IPS-18a (cell line): ENCODE measurements around the gene ST3GAL2.

Source experiments
- H3K27ac ChIP-seq: one replicate; pipeline ENCODE4 v1.5.1; 2013; ENCODE audit warnings: low read length
- H3K27me3 ChIP-seq: one replicate; pipeline ENCODE4 v1.6.1; 2013; ENCODE audit warnings: mild to moderate bottlenecking, low read length; ENCODE audit not compliant: control insufficient read depth, insufficient read depth
- H3K36me3 ChIP-seq: one replicate; pipeline ENCODE4 v1.6.1; 2013; ENCODE audit warnings: low read depth, low read length; ENCODE audit not compliant: control insufficient read depth
- H3K4me1 ChIP-seq: one replicate; pipeline ENCODE4 v1.6.1; 2013; ENCODE audit warnings: low read depth, low read length; ENCODE audit not compliant: control insufficient read depth
- H3K4me3 ChIP-seq: one replicate; pipeline ENCODE4 v1.5.1; 2013; ENCODE audit warnings: low read length
- H3K9ac ChIP-seq: one replicate; pipeline ENCODE4 v1.6.1; 2013; ENCODE audit warnings: mild to moderate bottlenecking, low read length, moderate library complexity
- H3K9me3 ChIP-seq: one replicate; pipeline ENCODE4 v1.6.1; 2013; ENCODE audit warnings: low read depth, low read length; ENCODE audit not compliant: control insufficient read depth

Gene ST3GAL2

GRCh38 chr16:70432723-70433457, 6.0 kb downstream of the ST3GAL2 start:
- no peaks in the 10 kb centered on the region for H3K27me3 ChIP-seq
- peaks cover 6% of the 10 kb centered on the region for H3K36me3 ChIP-seq
- H3K4me1 ChIP-seq = peaks cover 49% of the 10 kb centered on the region
- no peaks in the 10 kb centered on the region for H3K9me3 ChIP-seq
- H3K27ac ChIP-seq = no peak overlapping the region
- H3K9ac ChIP-seq = no peak overlapping the region
- H3K4me3 ChIP-seq = no peak overlapping the region

DNA sequence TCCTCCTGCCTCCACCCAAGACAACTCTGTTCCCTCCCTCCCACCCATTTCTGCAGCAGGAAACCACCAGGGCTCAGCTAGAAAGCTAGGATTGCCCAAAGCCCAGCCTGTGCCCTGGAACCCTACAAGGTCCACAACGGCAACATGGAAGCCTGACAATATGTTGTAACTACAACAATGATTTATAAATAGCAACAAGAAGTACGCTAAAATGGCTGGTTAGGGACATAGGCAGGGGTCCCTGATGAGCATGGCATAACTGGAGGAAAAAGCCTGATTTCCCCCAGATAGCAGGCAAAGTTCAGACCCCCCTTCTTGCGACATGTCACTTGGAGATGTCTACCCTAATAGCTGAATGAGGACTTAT, 6.6 kb downstream of the ST3GAL2 start:
- H3K9ac ChIP-seq = no peak overlapping the region

GRCh38 chr16:70430667-70431536, 8.0 kb downstream of the ST3GAL2 start:
- no peak overlapping the region for H3K4me3 ChIP-seq
- H3K27ac ChIP-seq = peak overlapping the region; percentile 85
- H3K27me3 ChIP-seq = no peaks in the 10 kb centered on the region

More for the DNA sequence above, 6.6 kb downstream of the ST3GAL2 start:
- Histone ChIP-seq H3K4me1 (peaks cover 48% of the 10 kb centered on the region), H3K4me3 (no peak overlapping the region), H3K27me3 (no peaks in the 10 kb centered on the region), H3K36me3 (peaks cover 6% of the 10 kb centered on the region), H3K9me3 (no peaks in the 10 kb centered on the region), H3K27ac (no peak overlapping the region)

GRCh38 chr16:70429888-70430666, 8.8 kb downstream of the ST3GAL2 start:
- H3K36me3 ChIP-seq = peaks cover 6% of the 10 kb centered on the region
- no peak overlapping the region for H3K4me3 ChIP-seq
- H3K27ac ChIP-seq = peak overlapping the region; percentile 85
- H3K27me3 ChIP-seq = no peaks in the 10 kb centered on the region
- no peaks in the 10 kb centered on the region for H3K9me3 ChIP-seq
- peak overlapping the region; percentile 58 for H3K9ac ChIP-seq
- H3K4me1 ChIP-seq = peaks cover 39% of the 10 kb centered on the region

More at GRCh38 chr16:70430667-70431536, 8.0 kb downstream of the ST3GAL2 start:
- Histone ChIP-seq H3K9me3 (no peaks in the 10 kb centered on the region), H3K4me1 (peaks cover 39% of the 10 kb centered on the region), H3K9ac (peak overlapping the region; percentile 58), H3K36me3 (peaks cover 6% of the 10 kb centered on the region)

GRCh38 chr16:70428178-70428998, 10.5 kb downstream of the ST3GAL2 start:
- peak overlapping the region; percentile 49 for H3K9ac ChIP-seq
- H3K36me3 ChIP-seq = peaks cover 3% of the 10 kb centered on the region
- H3K27ac ChIP-seq = peak overlapping the region; percentile 76
- no peaks in the 10 kb centered on the region for H3K9me3 ChIP-seq
- peaks cover 34% of the 10 kb centered on the region for H3K4me1 ChIP-seq
- no peaks in the 10 kb centered on the region for H3K27me3 ChIP-seq
- peak overlapping the region; percentile 17 for H3K4me3 ChIP-seq

DNA sequence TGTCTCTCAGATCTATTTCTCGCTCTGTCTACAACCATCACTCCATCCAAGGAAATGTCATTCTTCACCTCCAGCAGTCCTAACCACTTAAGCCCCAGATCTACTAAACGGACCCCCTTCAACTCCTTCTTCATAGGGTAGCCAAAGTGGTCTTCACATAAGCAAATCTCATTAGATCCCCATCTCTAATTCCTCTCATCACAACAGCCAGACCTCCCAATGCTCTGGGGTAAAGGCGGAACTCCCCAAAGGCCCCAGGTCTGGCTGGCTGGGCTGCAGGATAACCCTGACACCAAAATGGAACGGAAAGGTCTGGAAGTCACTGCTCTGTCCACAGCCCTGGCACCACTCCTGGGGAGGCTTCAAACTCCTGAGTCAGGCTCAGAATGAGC, 11.1 kb downstream of the ST3GAL2 start:
- Histone ChIP-seq H3K4me3 (peak overlapping the region; percentile 17), H3K9me3 (no peaks in the 10 kb centered on the region), H3K27ac (peak overlapping the region; percentile 76), H3K9ac (peak overlapping the region; percentile 49), H3K36me3 (peaks cover 3% of the 10 kb centered on the region), H3K27me3 (no peaks in the 10 kb centered on the region), H3K4me1 (peaks cover 32% of the 10 kb centered on the region)

DNA sequence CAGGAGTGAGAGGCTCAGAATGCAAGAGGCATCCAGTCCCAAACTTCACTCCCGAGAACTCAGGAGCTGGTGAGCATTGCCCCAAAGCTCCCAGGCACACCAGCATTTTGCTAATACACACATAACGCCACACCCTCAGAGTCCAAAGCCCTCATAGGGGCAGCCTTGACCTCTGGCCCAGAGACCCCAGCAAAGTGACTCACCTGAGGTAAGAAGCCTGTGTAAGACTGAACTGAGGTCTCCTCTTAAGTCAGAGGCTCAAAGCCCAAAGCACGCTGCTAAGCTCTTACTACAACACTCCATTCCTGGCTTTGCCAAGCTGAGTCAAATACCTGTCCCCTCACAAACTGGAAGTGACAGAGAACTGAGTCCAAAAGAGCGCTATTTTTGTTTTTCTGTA, 16.4 kb downstream of the ST3GAL2 start:
- no peak overlapping the region for H3K4me3 ChIP-seq
- no peaks in the 10 kb centered on the region for H3K9me3 ChIP-seq
- H3K9ac ChIP-seq = no peak overlapping the region
- H3K27me3 ChIP-seq = no peaks in the 10 kb centered on the region
- H3K4me1 ChIP-seq = peaks cover 28% of the 10 kb centered on the region
- peaks cover 3% of the 10 kb centered on the region for H3K36me3 ChIP-seq
- H3K27ac ChIP-seq = no peak overlapping the region

DNA sequence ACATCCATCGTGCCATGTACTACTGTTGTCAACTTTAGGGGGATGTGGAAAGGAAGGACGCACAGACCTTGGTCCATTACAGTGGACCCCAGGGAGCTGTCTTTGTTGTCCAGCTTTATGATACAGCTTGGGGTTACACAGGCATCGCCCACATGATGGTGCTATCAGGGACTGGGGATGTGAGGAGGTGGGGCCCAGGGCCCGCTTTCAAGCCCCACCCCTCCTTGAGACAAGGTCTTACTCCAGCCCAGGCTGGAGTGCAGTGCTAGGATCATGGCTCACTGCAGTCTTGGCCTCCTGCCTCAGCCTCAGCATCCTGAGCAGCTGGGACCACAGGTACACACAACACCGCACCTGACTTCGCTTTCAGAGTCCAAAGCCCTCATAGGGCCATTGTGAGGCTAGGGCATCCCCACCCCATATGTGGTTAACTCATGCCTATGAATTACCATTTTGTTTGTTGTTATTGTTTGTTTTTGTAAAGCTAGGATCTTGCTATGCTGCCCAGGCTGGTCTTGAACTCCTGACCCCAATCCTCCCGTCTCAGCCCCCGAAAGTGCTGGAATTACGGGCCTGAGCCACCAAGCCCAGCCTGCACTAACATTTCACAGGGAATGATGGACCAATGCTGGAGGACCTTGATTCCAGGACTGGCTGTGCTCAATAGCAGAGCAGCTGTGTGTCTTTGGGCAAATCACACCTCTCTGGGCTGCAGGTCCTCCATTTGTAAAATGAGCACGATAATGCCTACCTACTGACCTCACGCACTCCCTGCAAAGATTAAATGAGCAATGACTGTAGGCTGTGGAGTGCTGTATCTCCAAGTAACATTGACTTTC, 17.2 kb downstream of the ST3GAL2 start:
- peaks cover 3% of the 10 kb centered on the region for H3K36me3 ChIP-seq
- H3K9me3 ChIP-seq = no peaks in the 10 kb centered on the region
- peaks cover 27% of the 10 kb centered on the region for H3K4me1 ChIP-seq
- H3K4me3 ChIP-seq = no peak overlapping the region
- no peaks in the 10 kb centered on the region for H3K27me3 ChIP-seq
- H3K27ac ChIP-seq = no peak overlapping the region
- no peak overlapping the region for H3K9ac ChIP-seq

DNA sequence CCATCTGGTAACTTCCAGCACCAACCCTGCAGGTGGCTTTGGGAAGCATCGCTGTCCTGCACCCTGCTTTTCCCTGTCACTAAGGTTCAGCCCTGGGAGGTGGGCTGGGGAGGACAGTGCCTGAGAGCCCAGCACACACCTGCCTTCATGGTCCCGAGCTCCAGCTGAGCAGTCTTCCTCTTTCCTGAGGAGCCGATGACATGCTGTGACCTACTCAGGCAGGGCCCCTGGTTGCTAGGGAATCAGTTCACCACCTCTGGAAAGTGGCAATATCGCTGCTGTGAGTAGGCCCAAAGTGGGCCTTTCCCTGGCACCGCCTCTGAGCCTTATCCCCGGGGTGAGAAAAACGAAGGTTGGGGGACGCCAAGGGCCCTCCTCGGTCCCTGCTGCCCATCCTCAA, 17.9 kb downstream of the ST3GAL2 start:
- Histone ChIP-seq H3K4me3 (no peak overlapping the region), H3K27me3 (no peaks in the 10 kb centered on the region), H3K9ac (no peak overlapping the region), H3K9me3 (no peaks in the 10 kb centered on the region), H3K27ac (no peak overlapping the region), H3K4me1 (peaks cover 29% of the 10 kb centered on the region), H3K36me3 (peaks cover 3% of the 10 kb centered on the region)
